ENCODE results near the gene M1AP.

Gene M1AP

DNA sequence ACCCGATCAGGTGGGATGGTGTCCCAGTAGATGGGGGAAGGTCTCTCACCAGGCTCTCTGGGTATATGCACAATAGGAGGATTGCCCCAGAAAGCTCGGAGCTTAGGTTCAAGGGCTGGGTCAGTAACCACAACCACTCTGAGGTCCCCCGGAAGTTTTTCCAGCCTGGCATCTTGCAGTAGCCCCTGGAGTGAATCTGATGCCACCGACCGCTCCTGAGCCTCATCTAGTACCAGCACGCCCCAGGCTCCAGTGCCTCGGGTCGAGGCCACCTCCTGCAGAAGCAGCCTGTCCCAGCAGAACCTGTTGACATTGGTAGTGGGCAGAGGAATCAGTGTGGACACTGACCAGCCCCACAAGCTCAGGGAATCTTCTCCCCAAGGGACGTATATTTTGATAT, 124.1 kb downstream of the M1AP start:
- Histone ChIP-seq H3K4me1 (ENCODE audit: control insufficient read depth in 2 of 2, insufficient read depth in 1 of 2, low read depth in 1 of 2, low read length in 2 of 2) (peaks cover 6 to 8% of the 10 kb centered on the region in 2 donors), H3K18ac (ENCODE audit: low read length) (no peak overlapping the region), H3K36me3 (replicated peaks in 1 of 2; ENCODE audit: control insufficient read depth in 2 of 2, insufficient read depth in 2 of 2, low read length in 2 of 2) (peaks cover 25 to 30% of the 10 kb centered on the region in 2 donors), H3K79me1 (ENCODE audit: low read depth, low read length) (peaks cover 4% of the 10 kb centered on the region), H2BK12ac (ENCODE audit: low read length) (no peak overlapping the region), H3K27me3 (ENCODE audit: control insufficient read depth in 3 of 3, insufficient read depth in 3 of 3, low read depth in 1 of 3, low read length in 3 of 3) (peaks cover 0 to 43% (median 19%) of the 10 kb centered on the region in 3 experiments), H2BK5ac (ENCODE audit: low read length) (no peak overlapping the region), H2BK120ac (ENCODE audit: low read depth, low read length) (no peak overlapping the region), H3K27ac (replicated peaks; ENCODE audit: low read length) (no peak overlapping the region), H3K4ac (ENCODE audit: low read length) (no peak overlapping the region), H3K23ac (ENCODE audit: low read depth, low read length, poor library complexity) (no peak overlapping the region), H2BK15ac (ENCODE audit: low read length) (no peak overlapping the region), H3K14ac (ENCODE audit: low read length) (no peak overlapping the region), H4K8ac (ENCODE audit: low read depth, low read length) (no peak overlapping the region), H3K4me2 (ENCODE audit: insufficient read depth, low read length, poor library complexity, severe bottlenecking) (no peak overlapping the region), H3K4me3 (ENCODE audit: low read length in 2 of 2) (no peak overlapping the region), H2AFZ (ENCODE audit: low read length) (no peak overlapping the region), H3K9me3 (replicated peaks in 1 of 2; ENCODE audit: control insufficient read depth in 2 of 2, insufficient read depth in 1 of 2, low read depth in 1 of 2, low read length in 2 of 2) (peaks cover 0 to 2% of the 10 kb centered on the region in 2 donors), H4K91ac (ENCODE audit: low read depth, low read length, poor library complexity) (no peak overlapping the region), H3K9ac (ENCODE audit: low read depth, low read length, poor library complexity) (no peak overlapping the region), H2AK5ac (ENCODE audit: low read depth, low read length) (no peak overlapping the region)
- no peak for DNase-seq (ENCODE audit: low spot score)
- no CpG with 5 or more reads among the region's 9 CpGs for WGBS, 2 donors (ENCODE audit: extremely low coverage in 2 of 2, insufficient read length in 2 of 2, insufficient replicate concordance in 1 of 2)

DNA sequence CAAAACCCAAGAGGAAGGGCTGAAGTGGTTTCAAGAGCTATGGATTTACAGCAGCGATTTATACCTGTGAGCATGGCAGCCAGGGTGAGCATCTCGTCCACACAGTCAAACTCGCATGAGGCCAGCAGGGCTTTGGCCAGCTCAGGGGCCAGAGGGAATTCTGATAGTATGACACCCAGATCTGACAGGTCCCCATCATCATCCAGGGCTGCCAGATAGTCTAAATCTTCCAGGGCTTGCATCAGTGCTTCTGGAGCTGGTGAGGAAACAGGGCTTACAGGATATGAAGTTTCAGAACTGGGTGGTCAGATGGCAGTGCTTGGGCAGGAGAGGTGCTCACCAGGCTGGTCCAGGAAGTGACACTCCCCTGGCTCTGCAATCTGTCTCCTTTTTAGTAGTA, 125.6 kb downstream of the M1AP start:
- DNase-seq (ENCODE audit: low spot score): no peak
- no peak overlapping the region for H2BK120ac ChIP-seq (ENCODE audit: low read depth, low read length)
- no peak overlapping the region for H2BK15ac ChIP-seq (ENCODE audit: low read length)
- H4K8ac ChIP-seq (ENCODE audit: low read depth, low read length): no peak overlapping the region
- H3K36me3 ChIP-seq (replicated peaks in 1 of 2; ENCODE audit: control insufficient read depth in 2 of 2, insufficient read depth in 2 of 2, low read length in 2 of 2): peaks cover 17 to 21% of the 10 kb centered on the region in 2 donors
- no peaks in the 10 kb centered on the region for H3K4me1 ChIP-seq (ENCODE audit: control insufficient read depth in 2 of 2, insufficient read depth in 1 of 2, low read depth in 1 of 2, low read length in 2 of 2)
- no peak overlapping the region for H4K91ac ChIP-seq (ENCODE audit: low read depth, low read length, poor library complexity)
- H3K79me1 ChIP-seq (ENCODE audit: low read depth, low read length): no peaks in the 10 kb centered on the region
- no peak overlapping the region for H3K14ac ChIP-seq (ENCODE audit: low read length)
- no peak overlapping the region for H2BK5ac ChIP-seq (ENCODE audit: low read length)
- H2AK5ac ChIP-seq (ENCODE audit: low read depth, low read length): no peak overlapping the region
- H2BK12ac ChIP-seq (ENCODE audit: low read length): no peak overlapping the region
- H3K27ac ChIP-seq (replicated peaks; ENCODE audit: low read length): no peak overlapping the region
- H3K4ac ChIP-seq (ENCODE audit: low read length): no peak overlapping the region
- no peak overlapping the region for H3K4me3 ChIP-seq (ENCODE audit: low read length in 2 of 2)
- peaks cover 0 to 58% (median 34%) of the 10 kb centered on the region in 3 experiments for H3K27me3 ChIP-seq (ENCODE audit: control insufficient read depth in 3 of 3, insufficient read depth in 3 of 3, low read depth in 1 of 3, low read length in 3 of 3)
- H3K23ac ChIP-seq (ENCODE audit: low read depth, low read length, poor library complexity): no peak overlapping the region
- WGBS, 2 donors (ENCODE audit: extremely low coverage in 2 of 2, insufficient read length in 2 of 2, insufficient replicate concordance in 1 of 2): no CpG with 5 or more reads among the region's 3 CpGs
- no peak overlapping the region for H3K18ac ChIP-seq (ENCODE audit: low read length)
- H3K9me3 ChIP-seq (replicated peaks in 1 of 2; ENCODE audit: control insufficient read depth in 2 of 2, insufficient read depth in 1 of 2, low read depth in 1 of 2, low read length in 2 of 2): peaks cover 0 to 3% of the 10 kb centered on the region in 2 donors
- no peak overlapping the region for H3K9ac ChIP-seq (ENCODE audit: low read depth, low read length, poor library complexity)
- no peak overlapping the region for H3K4me2 ChIP-seq (ENCODE audit: insufficient read depth, low read length, poor library complexity, severe bottlenecking)
- H2AFZ ChIP-seq (ENCODE audit: low read length): no peak overlapping the region

DNA sequence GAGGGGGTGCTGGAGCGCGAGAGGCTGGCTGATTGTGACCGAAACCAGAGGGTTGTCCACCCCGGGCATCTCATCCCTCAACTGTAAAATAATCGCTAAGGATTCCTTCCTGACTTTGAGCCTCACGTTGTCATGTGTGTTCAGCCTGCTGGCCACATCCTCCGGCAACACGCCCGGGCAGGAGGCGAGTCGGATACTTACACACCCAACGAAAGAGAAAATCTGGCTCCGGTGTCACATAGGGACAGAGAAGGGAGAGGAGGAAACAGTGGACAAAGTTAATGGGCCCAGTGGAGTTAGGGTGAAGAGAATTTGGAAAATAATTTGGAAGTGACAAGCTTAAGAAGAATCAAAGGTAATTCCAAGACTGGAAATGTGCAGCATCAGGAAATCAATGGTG, 131.5 kb downstream of the M1AP start:
- no peak overlapping the region for H3K27ac ChIP-seq (replicated peaks; ENCODE audit: low read length)
- no peak overlapping the region for H4K91ac ChIP-seq (ENCODE audit: low read depth, low read length, poor library complexity)
- no peaks in the 10 kb centered on the region for H3K79me1 ChIP-seq (ENCODE audit: low read depth, low read length)
- no peak for DNase-seq (ENCODE audit: low spot score)
- peaks cover 5 to 10% of the 10 kb centered on the region in 2 donors for H3K9me3 ChIP-seq (replicated peaks in 1 of 2; ENCODE audit: control insufficient read depth in 2 of 2, insufficient read depth in 1 of 2, low read depth in 1 of 2, low read length in 2 of 2)
- no peak overlapping the region for H2BK15ac ChIP-seq (ENCODE audit: low read length)
- H3K27me3 ChIP-seq (ENCODE audit: control insufficient read depth in 3 of 3, insufficient read depth in 3 of 3, low read depth in 1 of 3, low read length in 3 of 3): peaks cover 44 to 98% (median 85%) of the 10 kb centered on the region in 3 experiments
- H3K4ac ChIP-seq (ENCODE audit: low read length): no peak overlapping the region
- H2AK5ac ChIP-seq (ENCODE audit: low read depth, low read length): no peak overlapping the region
- H3K4me2 ChIP-seq (ENCODE audit: insufficient read depth, low read length, poor library complexity, severe bottlenecking): no peak overlapping the region
- no peak overlapping the region for H3K14ac ChIP-seq (ENCODE audit: low read length)
- no peak overlapping the region for H3K18ac ChIP-seq (ENCODE audit: low read length)
- H3K23ac ChIP-seq (ENCODE audit: low read depth, low read length, poor library complexity): no peak overlapping the region
- no peak overlapping the region for H3K4me3 ChIP-seq (ENCODE audit: low read length in 2 of 2)
- peak overlapping the region; percentile 88 for H2AFZ ChIP-seq (ENCODE audit: low read length)
- H2BK120ac ChIP-seq (ENCODE audit: low read depth, low read length): no peak overlapping the region
- no CpG with 5 or more reads among the region's 13 CpGs for WGBS, 2 donors (ENCODE audit: extremely low coverage in 2 of 2, insufficient read length in 2 of 2, insufficient replicate concordance in 1 of 2)
- no peak overlapping the region for H2BK12ac ChIP-seq (ENCODE audit: low read length)
- H3K9ac ChIP-seq (ENCODE audit: low read depth, low read length, poor library complexity): no peak overlapping the region
- H4K8ac ChIP-seq (ENCODE audit: low read depth, low read length): no peak overlapping the region
- peaks cover 2 to 4% of the 10 kb centered on the region in 2 donors for H3K4me1 ChIP-seq (ENCODE audit: control insufficient read depth in 2 of 2, insufficient read depth in 1 of 2, low read depth in 1 of 2, low read length in 2 of 2)
- no peaks in the 10 kb centered on the region for H3K36me3 ChIP-seq (replicated peaks in 1 of 2; ENCODE audit: control insufficient read depth in 2 of 2, insufficient read depth in 2 of 2, low read length in 2 of 2)
- H2BK5ac ChIP-seq (ENCODE audit: low read length): no peak overlapping the region

DNA sequence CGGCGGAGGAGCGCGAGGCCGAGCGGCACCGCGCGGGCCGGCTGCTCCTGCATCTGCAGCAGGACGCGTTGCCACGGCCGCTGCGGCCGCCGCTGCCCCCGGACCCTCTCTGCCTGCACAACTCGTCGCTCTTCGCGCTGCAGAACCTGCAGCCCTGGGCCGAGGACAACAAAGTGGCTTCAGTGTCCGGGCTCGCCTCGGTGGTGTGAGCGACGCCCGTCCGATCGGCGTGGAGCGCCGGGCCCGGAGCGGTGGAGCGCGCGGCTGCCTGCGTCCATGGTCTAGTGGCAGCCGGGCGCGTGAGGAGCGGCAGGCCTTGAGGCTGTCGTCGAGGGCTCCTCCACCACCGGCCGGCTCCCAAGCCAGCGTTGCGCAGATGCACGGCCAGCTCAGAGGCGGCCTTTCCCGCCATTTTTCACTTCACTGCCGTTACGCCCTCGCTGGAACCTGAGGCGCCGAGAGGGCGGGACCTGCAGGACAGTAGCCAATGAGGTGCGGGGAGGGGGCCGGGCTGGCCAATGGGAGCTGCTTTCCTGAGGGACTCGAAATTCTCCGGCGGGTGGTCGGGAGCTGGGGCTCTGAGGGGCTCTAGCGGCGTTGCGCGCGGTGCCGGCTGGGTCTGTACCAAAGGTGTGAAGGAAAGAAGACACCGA, 132.0 kb downstream of the M1AP start:
- no peak overlapping the region for H4K91ac ChIP-seq (ENCODE audit: low read depth, low read length, poor library complexity)
- H3K4me1 ChIP-seq (ENCODE audit: control insufficient read depth in 2 of 2, insufficient read depth in 1 of 2, low read depth in 1 of 2, low read length in 2 of 2): peaks cover 2 to 4% of the 10 kb centered on the region in 2 donors
- WGBS, 2 donors (ENCODE audit: extremely low coverage in 2 of 2, insufficient read length in 2 of 2, insufficient replicate concordance in 1 of 2): no CpG with 5 or more reads among the region's 72 CpGs
- H2AFZ ChIP-seq (ENCODE audit: low read length): peak overlapping the region; percentile 88
- peak overlapping the region; percentile 83 for H3K9ac ChIP-seq (ENCODE audit: low read depth, low read length, poor library complexity)
- peak overlapping the region; percentile 75 for H4K8ac ChIP-seq (ENCODE audit: low read depth, low read length)
- peak overlapping the region; percentile 4 for H3K23ac ChIP-seq (ENCODE audit: low read depth, low read length, poor library complexity)
- H3K27ac ChIP-seq (replicated peaks; ENCODE audit: low read length): no peak overlapping the region
- no peak overlapping the region for H3K14ac ChIP-seq (ENCODE audit: low read length)
- H3K9me3 ChIP-seq (replicated peaks in 1 of 2; ENCODE audit: control insufficient read depth in 2 of 2, insufficient read depth in 1 of 2, low read depth in 1 of 2, low read length in 2 of 2): peaks cover 5 to 10% of the 10 kb centered on the region in 2 donors
- H2BK12ac ChIP-seq (ENCODE audit: low read length): no peak overlapping the region
- H2BK120ac ChIP-seq (ENCODE audit: low read depth, low read length): no peak overlapping the region
- H3K18ac ChIP-seq (ENCODE audit: low read length): peak overlapping the region; percentile 69
- no peak overlapping the region for H2BK5ac ChIP-seq (ENCODE audit: low read length)
- H3K4me2 ChIP-seq (ENCODE audit: insufficient read depth, low read length, poor library complexity, severe bottlenecking): peak overlapping the region; percentile 44
- DNase-seq (ENCODE audit: low spot score): no peak
- H3K79me1 ChIP-seq (ENCODE audit: low read depth, low read length): no peaks in the 10 kb centered on the region
- no peak overlapping the region for H2AK5ac ChIP-seq (ENCODE audit: low read depth, low read length)
- peaks cover 44 to 98% (median 91%) of the 10 kb centered on the region in 3 experiments for H3K27me3 ChIP-seq (ENCODE audit: control insufficient read depth in 3 of 3, insufficient read depth in 3 of 3, low read depth in 1 of 3, low read length in 3 of 3)
- H3K4ac ChIP-seq (ENCODE audit: low read length): no peak overlapping the region
- no peak overlapping the region for H2BK15ac ChIP-seq (ENCODE audit: low read length)
- no peaks in the 10 kb centered on the region for H3K36me3 ChIP-seq (replicated peaks in 1 of 2; ENCODE audit: control insufficient read depth in 2 of 2, insufficient read depth in 2 of 2, low read length in 2 of 2)
- peak overlapping the region; percentile 20 to 70 for H3K4me3 ChIP-seq (ENCODE audit: low read length in 2 of 2)

Measured in neuronal stem cell (in vitro differentiated cells).